Keratinocyte (primary cell): Measurements from ENCODE around the gene ZNF136. TPM values are rescaled to one million over a fixed set of nuclear protein-coding genes. Genes with fewer than 3 reads are reported as not detected.

Source experiments
- DNase-seq: peaks from one replicate; pipeline ENCODE4 v3.0.0-alpha.2; 2011; ENCODE audit warnings: low read depth, missing footprints, low spot score
- FAIRE-seq: peaks from 2 replicates; lab custom pipeline; 2011; peaks lifted over from hg19 to GRCh38; lab: Jason Lieb, UNC
- H2AFZ ChIP-seq: 2 replicates; pipeline ENCODE4 v1.6.0; 2012; ENCODE audit warnings: low read length, control low read depth, inconsistent platforms; ENCODE audit not compliant: control insufficient read depth
- H3K27ac ChIP-seq: 2 replicates; pipeline ENCODE4 v1.5.1; 2011; ENCODE audit warnings: low read length; ENCODE audit not compliant: control insufficient read depth, insufficient read depth
- H3K27me3 ChIP-seq: 3 replicates; pipeline ENCODE4 v1.6.0; 2011; ENCODE audit warnings: low read length; ENCODE audit not compliant: control insufficient read depth, insufficient read depth; ENCODE audit errors: extremely low read depth
- H3K36me3 ChIP-seq, 2 experiments: 2 replicates in 1 of 2; 3 replicates in 1 of 2; pipeline ENCODE4 v1.5.1; 2011; ENCODE audit warnings: low read length in 2 of 2, mild to moderate bottlenecking in 1 of 2; ENCODE audit not compliant: control insufficient read depth in 2 of 2, insufficient read depth in 2 of 2; ENCODE audit errors: extremely low read depth in 1 of 2
- H3K4me1 ChIP-seq: 3 replicates; pipeline ENCODE4 v1.5.1; 2011; ENCODE audit warnings: low read length; ENCODE audit not compliant: control insufficient read depth, insufficient read depth; ENCODE audit errors: extremely low read depth
- H3K4me2 ChIP-seq: 3 replicates; pipeline ENCODE4 v1.6.0; 2011; ENCODE audit warnings: low read depth, low read length; ENCODE audit not compliant: control insufficient read depth, insufficient read depth; ENCODE audit errors: extremely low read depth
- H3K4me3 ChIP-seq, 3 experiments: fragments of 200-600 bp in 1 of 3; sonication (generic) in 1 of 3; 2 replicates in 2 of 3; 3 replicates in 1 of 3; pipeline ENCODE4 v1.5.1; 2011 to 2016; ENCODE audit warnings: low read length in 3 of 3, mild to moderate bottlenecking in 3 of 3, control low read depth in 2 of 3, inconsistent platforms in 1 of 3, low read depth in 1 of 3, mixed read lengths in 1 of 3, mixed run types in 1 of 3, moderate library complexity in 1 of 3; ENCODE audit not compliant: control insufficient read depth in 2 of 3, insufficient read depth in 2 of 3; ENCODE audit errors: extremely low read depth in 1 of 3
- H3K79me2 ChIP-seq: 2 replicates; pipeline ENCODE4 v1.6.0; 2012; ENCODE audit warnings: low read length; ENCODE audit not compliant: control insufficient read depth, insufficient read depth
- H3K9ac ChIP-seq: 3 replicates; pipeline ENCODE4 v1.6.0; 2011; ENCODE audit warnings: low read length; ENCODE audit not compliant: control insufficient read depth, insufficient read depth; ENCODE audit errors: extremely low read depth
- H3K9me1 ChIP-seq: 3 replicates; pipeline ENCODE4 v1.6.0; 2011; ENCODE audit warnings: low read length; ENCODE audit not compliant: control insufficient read depth, insufficient read depth; ENCODE audit errors: extremely low read depth
- H3K9me3 ChIP-seq: 2 replicates; pipeline ENCODE4 v1.5.1; 2012; ENCODE audit warnings: low read depth, low read length; ENCODE audit not compliant: control insufficient read depth
- H4K20me1 ChIP-seq: 3 replicates; pipeline ENCODE4 v1.6.0; 2011; ENCODE audit warnings: low read length; ENCODE audit not compliant: control insufficient read depth, insufficient read depth; ENCODE audit errors: extremely low read depth
- EZH2 ChIP-seq: IDR thresholded peaks from one replicate; pipeline ENCODE4 v1.6.1; 2012; ENCODE audit warnings: inconsistent platforms, mild to moderate bottlenecking, low read length, moderate library complexity
- dilution Hi-C: fragments of 300-500 bp; cut with MboI; formaldehyde crosslinking; loops from one replicate; pipeline ENCODE4 v1.7.0; 2020; ENCODE audit warnings: low sequenced_read_pairs; ENCODE audit not compliant: extremely low pct_ligation_motif_present
- polyA plus RNA-seq, 5 experiments: library from polyadenylated mRNA; depleted of rRNA in 3 of 5; stranded (reverse) in 3 of 5; stranded (forward) in 1 of 5; unstranded in 1 of 5; fragments of >200 nt; gene quantifications; 1 replicate in 1 of 5; 2 replicates in 3 of 5; 3 replicates in 1 of 5; pipeline versions ENCODE4 v1.2.1 to v1.2.3, GENCODE V29; 2011 to 2012; ENCODE audit warnings: missing spikeins in 2 of 5, low read depth in 1 of 5, low replicate concordance in 1 of 5
- TF ChIP-seq, protein P1 (sequence below), 3 experiments: IDR thresholded peaks in 1 of 3; conservative IDR thresholded peaks in 1 of 3; optimal IDR thresholded peaks in 1 of 3; 2 replicates in 2 of 3; 3 replicates in 1 of 3; pipeline versions ENCODE3 to v1.5.1; 2011; ENCODE audit warnings: low read length in 3 of 3, mild to moderate bottlenecking in 3 of 3, moderate library complexity in 2 of 3, control low read depth in 1 of 3, inconsistent platforms in 1 of 3; ENCODE audit not compliant: insufficient read depth in 2 of 3; ENCODE audit errors: extremely low read depth in 1 of 3

Gene ZNF136
- polyA plus RNA-seq, 1 donor (not counting 4 experiments of a cell fraction or from before 2014, with no cell fraction given): 2.9 TPM

DNA sequence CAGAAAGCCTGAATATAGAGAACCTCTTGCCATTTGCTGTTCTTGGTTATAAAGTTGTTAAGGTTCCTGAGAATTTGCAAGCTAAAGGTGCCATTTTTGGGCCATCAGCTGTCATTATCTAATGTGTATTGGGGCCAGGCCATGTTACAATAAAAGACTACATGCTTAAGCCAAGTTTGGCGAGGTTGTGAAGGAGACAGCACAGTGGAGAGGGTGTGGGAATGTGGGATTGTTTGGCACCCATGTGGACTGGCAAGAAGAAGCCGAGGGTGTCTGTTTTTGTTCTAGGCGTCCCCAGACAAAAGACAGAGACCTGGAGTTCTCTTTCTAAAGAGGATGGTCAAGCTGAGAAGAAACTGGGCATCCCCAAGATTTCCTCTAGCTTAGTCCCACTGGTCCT is 67.1 kb downstream of the ZNF136 start:
- no peaks in the 10 kb centered on the region for H3K79me2 ChIP-seq
- dilution Hi-C loops: no loop called here
- TF ChIP-seq EZH2: no peak
- TF ChIP-seq, protein P1, sequence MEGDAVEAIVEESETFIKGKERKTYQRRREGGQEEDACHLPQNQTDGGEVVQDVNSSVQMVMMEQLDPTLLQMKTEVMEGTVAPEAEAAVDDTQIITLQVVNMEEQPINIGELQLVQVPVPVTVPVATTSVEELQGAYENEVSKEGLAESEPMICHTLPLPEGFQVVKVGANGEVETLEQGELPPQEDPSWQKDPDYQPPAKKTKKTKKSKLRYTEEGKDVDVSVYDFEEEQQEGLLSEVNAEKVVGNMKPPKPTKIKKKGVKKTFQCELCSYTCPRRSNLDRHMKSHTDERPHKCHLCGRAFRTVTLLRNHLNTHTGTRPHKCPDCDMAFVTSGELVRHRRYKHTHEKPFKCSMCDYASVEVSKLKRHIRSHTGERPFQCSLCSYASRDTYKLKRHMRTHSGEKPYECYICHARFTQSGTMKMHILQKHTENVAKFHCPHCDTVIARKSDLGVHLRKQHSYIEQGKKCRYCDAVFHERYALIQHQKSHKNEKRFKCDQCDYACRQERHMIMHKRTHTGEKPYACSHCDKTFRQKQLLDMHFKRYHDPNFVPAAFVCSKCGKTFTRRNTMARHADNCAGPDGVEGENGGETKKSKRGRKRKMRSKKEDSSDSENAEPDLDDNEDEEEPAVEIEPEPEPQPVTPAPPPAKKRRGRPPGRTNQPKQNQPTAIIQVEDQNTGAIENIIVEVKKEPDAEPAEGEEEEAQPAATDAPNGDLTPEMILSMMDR (optimal IDR thresholded peaks at IDR 0.05 in 1 of 3, IDR thresholded peaks at IDR 0.05 in 1 of 3, conservative IDR thresholded peaks at IDR 0.05 in 1 of 3; ENCODE audit: extremely low read depth in 1 of 3, insufficient read depth in 2 of 3, low read length in 3 of 3): no peak

DNA sequence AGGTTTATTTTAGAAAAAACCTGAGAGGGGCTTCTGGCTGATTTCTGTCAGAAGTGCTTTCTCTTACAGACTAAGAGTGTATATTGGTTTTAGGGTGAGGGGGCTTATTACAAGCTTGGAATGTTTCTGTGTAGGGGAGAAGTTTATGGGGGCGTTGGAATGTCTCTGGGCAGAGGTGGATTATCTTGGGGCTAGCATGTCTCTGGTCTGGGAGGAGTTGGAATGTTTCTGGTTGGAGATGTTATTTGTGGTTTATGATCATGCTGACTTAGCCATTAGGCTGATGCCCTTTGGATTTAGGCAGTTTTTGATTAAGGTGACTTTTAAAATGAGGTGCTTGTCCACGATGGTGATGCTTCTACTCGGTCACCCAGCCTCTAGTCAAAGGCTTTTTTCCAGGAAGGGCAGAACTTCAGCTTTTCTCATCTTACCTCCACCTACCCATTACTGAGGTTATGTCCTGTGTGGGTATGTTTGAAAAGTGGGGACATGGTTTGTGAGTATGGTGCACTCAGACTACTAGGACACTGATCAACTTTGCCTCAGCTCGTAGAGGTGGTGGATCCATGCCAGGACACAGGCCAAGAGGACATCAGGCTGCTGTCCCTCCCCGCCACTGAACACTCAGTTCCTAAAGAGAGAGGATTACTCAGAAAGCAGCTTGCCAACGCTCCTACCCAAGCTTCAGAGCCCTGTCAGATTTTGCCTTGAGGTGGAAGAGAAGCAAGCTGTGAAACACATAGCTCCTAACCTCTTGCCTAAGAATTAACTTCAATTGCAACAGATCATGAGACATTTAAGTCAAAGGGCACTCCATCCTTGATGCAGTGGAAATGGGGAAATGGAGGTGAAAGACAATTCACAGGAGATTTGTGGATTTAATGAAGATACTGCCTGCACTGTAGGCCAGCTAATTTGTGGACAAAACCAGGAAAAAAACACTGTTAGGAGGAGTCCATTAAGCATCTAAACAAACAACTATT is 68.1 kb downstream of the ZNF136 start:
- dilution Hi-C loops: no loop called here
- Histone ChIP-seq H3K4me1 (no peaks in the 10 kb centered on the region), H3K27ac (no peak overlapping the region), H3K27me3 (no peaks in the 10 kb centered on the region), H2AFZ (no peak overlapping the region), H3K79me2 (no peaks in the 10 kb centered on the region), H3K9me3 (no peaks in the 10 kb centered on the region), H3K4me3 (no peak overlapping the region), H4K20me1 (no peaks in the 10 kb centered on the region), H3K9me1 (no peaks in the 10 kb centered on the region), H3K36me3 (peaks cover 0 to 5% of the 10 kb centered on the region in 2 experiments), H3K9ac (no peak overlapping the region), H3K4me2 (no peak overlapping the region)
- TF ChIP-seq, protein P1 (optimal IDR thresholded peaks at IDR 0.05 in 1 of 3, IDR thresholded peaks at IDR 0.05 in 1 of 3, conservative IDR thresholded peaks at IDR 0.05 in 1 of 3; ENCODE audit: extremely low read depth in 1 of 3, insufficient read depth in 2 of 3, low read length in 3 of 3): no peak
- no peak for TF ChIP-seq EZH2
- DNase-seq: no peak
- FAIRE-seq: no peak

More for the DNA sequence above, 67.1 kb downstream of the ZNF136 start:
- H3K4me3 ChIP-seq: no peak overlapping the region
- H3K36me3 ChIP-seq: peaks cover 0 to 3% of the 10 kb centered on the region in 2 experiments
- no peak for FAIRE-seq
- H3K4me2 ChIP-seq: no peak overlapping the region
- H3K9me1 ChIP-seq: no peaks in the 10 kb centered on the region
- H2AFZ ChIP-seq: no peak overlapping the region
- no peaks in the 10 kb centered on the region for H3K27me3 ChIP-seq
- no peak overlapping the region for H3K9ac ChIP-seq
- no peaks in the 10 kb centered on the region for H3K9me3 ChIP-seq
- no peaks in the 10 kb centered on the region for H4K20me1 ChIP-seq
- H3K27ac ChIP-seq: no peak overlapping the region
- no peaks in the 10 kb centered on the region for H3K4me1 ChIP-seq
- DNase-seq: no peak
